ENCODE results near the gene SYPL2.

DNA sequence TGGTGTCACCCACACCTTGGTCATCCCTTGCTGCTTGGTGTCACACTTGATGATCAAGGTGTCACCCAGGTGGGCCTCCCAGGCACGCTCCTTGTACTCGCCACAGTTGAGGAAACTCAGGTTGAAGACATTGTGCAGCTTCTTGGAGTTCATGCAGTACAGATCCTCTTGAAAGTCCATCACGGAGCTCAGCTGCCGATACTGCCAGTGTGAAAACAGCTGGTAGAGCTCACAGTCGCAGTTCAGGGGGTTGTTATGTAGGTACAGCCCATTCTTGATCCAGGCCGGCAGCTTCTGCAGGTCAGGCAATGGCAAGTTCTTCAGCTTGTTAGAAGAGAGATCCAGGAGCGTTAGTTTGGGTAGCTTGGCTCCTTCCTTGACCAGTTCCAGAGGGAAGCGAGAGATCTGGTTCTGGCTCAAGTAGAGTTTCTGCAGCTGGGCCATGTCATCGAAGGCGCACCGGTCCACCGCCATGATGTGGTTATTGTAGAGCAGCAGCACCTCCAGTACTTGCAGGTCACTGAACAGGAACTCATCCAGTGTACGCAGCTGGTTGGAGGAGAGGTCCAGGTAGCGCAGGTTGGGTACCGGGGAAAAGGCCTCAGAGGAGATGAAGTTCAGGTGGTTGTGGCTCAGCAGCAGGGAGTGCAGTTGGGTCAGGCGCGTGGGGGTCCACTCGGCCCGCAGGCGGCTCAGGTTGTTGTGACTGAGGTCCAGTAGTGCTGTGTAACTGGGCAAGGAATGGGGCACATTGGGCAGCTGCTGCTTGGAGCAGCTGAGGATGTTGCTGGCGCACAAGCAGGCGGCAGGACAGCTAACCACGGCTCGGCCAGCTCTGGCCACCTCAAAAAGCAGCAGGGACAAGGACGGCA, 41.9 kb downstream of the SYPL2 start:
- no peak for TF ChIP-seq CTCF (IDR thresholded peaks at IDR 0.05; ENCODE audit: insufficient read depth, low read length)
- TF ChIP-seq POLR2AphosphoS5 (IDR thresholded peaks at IDR 0.05; ENCODE audit: low read depth), result no peak
- TF ChIP-seq SPI1 (IDR thresholded peaks at IDR 0.05; ENCODE audit: borderline replicate concordance, low read depth), result no peak
